WTC11 (cell line): Measurements from ENCODE around the gene AATK. TPM values are rescaled to one million over a fixed set of nuclear protein-coding genes. Genes with fewer than 3 reads are reported as not detected.

Experiments used
- ATAC-seq: fragments of 200-7000 bp; cut with Tn5 transposase; 2 replicates; pipeline ENCODE4 v1.10.0; 2021; ENCODE audit warnings: mild to moderate bottlenecking, moderate library complexity
- CTCF ChIA-PET: fragments of 300-600 bp; sonication (Branson Sonifier 250); formaldehyde crosslinking; loops from one replicate; lab custom pipeline; 2021; ENCODE audit warnings: antibody characterized with exemption; lab: Charles Lee
- POLR2A ChIA-PET: fragments of 350-600 bp; sonication (Branson Sonifier 250); formaldehyde crosslinking; loops from one replicate; lab custom pipeline; 2021; ENCODE audit warnings: antibody characterized with exemption; lab: Charles Lee
- DNase-seq: peaks from one replicate; pipeline ENCODE4 v3.0.0; 2021; ENCODE audit warnings: low spot score
- H3K27ac Mint-ChIP-seq: 2 replicates; pipeline ENCODE4 v1.8.0; 2021; ENCODE audit warnings: mixed read lengths
- H3K27me3 Mint-ChIP-seq: 2 replicates; pipeline ENCODE4 v1.8.0; 2021; ENCODE audit warnings: low read depth, mild to moderate bottlenecking, moderate library complexity, mixed read lengths
- H3K36me3 Mint-ChIP-seq: 2 replicates; pipeline ENCODE4 v1.8.0; 2021; ENCODE audit warnings: mixed read lengths
- H3K4me1 Mint-ChIP-seq: 2 replicates; pipeline ENCODE4 v1.8.0; 2022; ENCODE audit warnings: mixed read lengths
- H3K4me3 Mint-ChIP-seq: 2 replicates; pipeline ENCODE4 v1.8.0; 2021; ENCODE audit warnings: mild to moderate bottlenecking, moderate library complexity, mixed read lengths
- H3K9me3 Mint-ChIP-seq: 2 replicates; pipeline ENCODE4 v1.8.0; 2021; ENCODE audit warnings: mixed read lengths
- ARID4B ChIP-seq: sonication (generic); formaldehyde crosslinking; IDR thresholded peaks from 2 replicates; pipeline ENCODE4 v1.8.0; 2023; ENCODE audit warnings: missing genetic modification reagents, mild to moderate bottlenecking, borderline replicate concordance
- CBFB ChIP-seq: sonication (generic); formaldehyde crosslinking; IDR thresholded peaks from 2 replicates; pipeline ENCODE4 v1.8.1; 2022; ENCODE audit warnings: mild to moderate bottlenecking, low read depth, missing genetic modification reagents
- EMX1 ChIP-seq: fragments of 250-450 bp; sonication (Bioruptor Pico); IDR thresholded peaks from 2 replicates; pipeline ENCODE4 v1.8.0; 2021; ENCODE audit warnings: mild to moderate bottlenecking
- FOXP4 ChIP-seq: sonication (generic); formaldehyde crosslinking; IDR thresholded peaks from 2 replicates; pipeline ENCODE4 v1.8.0; 2022; ENCODE audit warnings: mild to moderate bottlenecking, missing genetic modification reagents
- IRF1 ChIP-seq: sonication (generic); formaldehyde crosslinking; IDR thresholded peaks from 2 replicates; pipeline ENCODE4 v1.8.0; 2023; ENCODE audit warnings: missing genetic modification reagents
- MYBL2 ChIP-seq: sonication (generic); formaldehyde crosslinking; IDR thresholded peaks from 2 replicates; pipeline ENCODE4 v1.8.1; 2023; ENCODE audit warnings: mild to moderate bottlenecking, moderate library complexity, missing genetic modification reagents
- NR3C1 ChIP-seq: sonication (generic); formaldehyde crosslinking; conservative IDR thresholded peaks from 2 replicates; pipeline ENCODE4 v1.8.1; 2023; ENCODE audit warnings: low read depth, mild to moderate bottlenecking, missing genetic modification reagents
- PRDM15 ChIP-seq: sonication (generic); formaldehyde crosslinking; IDR thresholded peaks from 2 replicates; pipeline ENCODE4 v1.8.0; 2022; ENCODE audit warnings: missing genetic modification reagents
- USF1 ChIP-seq: sonication (generic); formaldehyde crosslinking; IDR thresholded peaks from 2 replicates; pipeline ENCODE4 v1.8.0; 2022; ENCODE audit warnings: mild to moderate bottlenecking, missing genetic modification reagents
- ZBTB43 ChIP-seq: sonication (generic); formaldehyde crosslinking; IDR thresholded peaks from 2 replicates; pipeline ENCODE4 v1.8.1; 2023; ENCODE audit warnings: mild to moderate bottlenecking, missing genetic modification reagents
- ZNF121 ChIP-seq: sonication (generic); formaldehyde crosslinking; IDR thresholded peaks from 2 replicates; pipeline ENCODE4 v1.8.0; 2023; ENCODE audit warnings: missing genetic modification reagents
- ZNF425 ChIP-seq: fragments of 250-450 bp; sonication (Bioruptor Pico); conservative IDR thresholded peaks from 2 replicates; pipeline ENCODE4 v1.9.0; 2021; ENCODE audit warnings: mild to moderate bottlenecking
- ZNF532 ChIP-seq: fragments of 250-450 bp; sonication (Bioruptor Pico); IDR thresholded peaks from 2 replicates; pipeline ENCODE4 v1.9.0; 2021; ENCODE audit warnings: mild to moderate bottlenecking, borderline replicate concordance
- total RNA-seq: library from RNA; stranded (reverse); gene quantifications from 3 replicates; pipeline ENCODE4 v1.2.3, GENCODE V29; 2021

The AATK gene
- total RNA-seq, 1 experiment from 2014 or later: 2.9 TPM

GRCh38 chr17:81161536-81161935, 4.5 kb downstream of the AATK start:
- Mint-ChIP-seq H3K36me3 (no peaks in the 10 kb centered on the region), H3K4me1 (no peaks in the 10 kb centered on the region), H3K4me3 (no peak overlapping the region), H3K27me3 (peaks cover under 1% of the 10 kb centered on the region; the same call in 1 of the 2 replicates), H3K27ac (peak overlapping the region; percentile 68), H3K9me3 (no peaks in the 10 kb centered on the region)
- DNase-seq (no peak), ATAC-seq (no peak)
- TF ChIP-seq NR3C1 (CRISPR knock-in tag) (no peak), PRDM15 (no peak), EMX1 (no peak), ZNF425 (CRISPR knock-in tag) (no peak), USF1 (CRISPR knock-in tag) (no peak), FOXP4 (CRISPR knock-in tag) (no peak), ARID4B (CRISPR knock-in tag) (no peak), IRF1 (CRISPR knock-in tag) (no peak), ZBTB43 (CRISPR knock-in tag) (no peak), MYBL2 (CRISPR knock-in tag) (no peak), CBFB (no peak), ZNF532 (CRISPR knock-in tag) (no peak), ZNF121 (no peak)
- CTCF ChIA-PET: interaction anchor here (0.5 kb wide), 1 partner anchor 171 kb away, joined by 4 read pairs; no protein-coding TSS in a partner anchor
- POLR2A ChIA-PET: no interaction called here
